ENCODE data around the gene BOLL.
"Not testable (repeated sequence)": the region's sequence is repeated elsewhere in the genome, so short reads cannot be mapped to it uniquely, and the experiment has no call there.

BOLL gene

GRCh38 chr2:197759625-197760292, 25.4 kb downstream of the BOLL start:
- no peak overlapping the region for H3K4me3 ChIP-seq (ENCODE audit: low read length)
- no peak for TF ChIP-seq ZNF274 (IDR thresholded peaks at IDR 0.05; ENCODE audit: low read depth, low read length)

DNA sequence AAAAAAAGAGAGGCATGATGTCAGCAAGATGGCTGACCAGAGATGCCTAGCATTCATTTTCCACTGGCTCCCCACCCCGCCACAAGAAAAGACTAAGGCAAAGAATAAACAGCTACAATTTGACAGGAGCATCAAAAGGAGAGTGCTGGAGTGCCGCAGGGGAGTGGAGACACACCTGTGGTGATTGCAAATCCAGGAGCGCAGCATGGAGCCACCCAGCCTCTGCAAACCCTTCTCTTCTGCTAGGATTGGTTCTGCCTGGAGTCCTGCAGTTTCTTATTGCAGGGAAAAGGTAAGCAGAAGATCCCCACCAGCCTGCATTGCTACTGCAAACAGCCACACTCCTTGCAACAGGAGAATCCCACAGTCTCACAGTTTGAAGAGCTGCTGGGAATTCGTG, 26.1 kb downstream of the BOLL start:
- TF ChIP-seq ZNF274 (IDR thresholded peaks at IDR 0.05; ENCODE audit: low read depth, low read length), result no peak
- H3K4me3 ChIP-seq (ENCODE audit: low read length), result no peak overlapping the region

DNA sequence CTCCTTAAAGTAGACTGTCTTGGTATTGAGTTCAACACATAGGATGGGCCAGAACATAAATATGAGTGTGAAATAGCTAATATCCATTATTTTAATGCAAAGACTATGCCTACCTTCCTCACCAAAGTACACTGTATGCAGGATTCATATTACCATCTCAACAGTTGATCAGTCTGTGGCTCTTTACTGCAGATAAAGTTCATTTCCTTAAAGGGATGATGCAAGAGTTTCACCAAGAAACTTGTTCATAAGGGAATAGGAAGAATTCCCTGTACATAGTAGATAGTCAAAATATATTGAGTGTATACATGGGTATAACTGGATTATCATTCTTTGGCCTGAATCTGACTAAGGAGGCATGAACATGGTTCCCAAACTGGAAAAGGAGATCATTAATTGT, 44.9 kb downstream of the BOLL start:
- no peak overlapping the region for H3K4me3 ChIP-seq (ENCODE audit: low read length)

DNA sequence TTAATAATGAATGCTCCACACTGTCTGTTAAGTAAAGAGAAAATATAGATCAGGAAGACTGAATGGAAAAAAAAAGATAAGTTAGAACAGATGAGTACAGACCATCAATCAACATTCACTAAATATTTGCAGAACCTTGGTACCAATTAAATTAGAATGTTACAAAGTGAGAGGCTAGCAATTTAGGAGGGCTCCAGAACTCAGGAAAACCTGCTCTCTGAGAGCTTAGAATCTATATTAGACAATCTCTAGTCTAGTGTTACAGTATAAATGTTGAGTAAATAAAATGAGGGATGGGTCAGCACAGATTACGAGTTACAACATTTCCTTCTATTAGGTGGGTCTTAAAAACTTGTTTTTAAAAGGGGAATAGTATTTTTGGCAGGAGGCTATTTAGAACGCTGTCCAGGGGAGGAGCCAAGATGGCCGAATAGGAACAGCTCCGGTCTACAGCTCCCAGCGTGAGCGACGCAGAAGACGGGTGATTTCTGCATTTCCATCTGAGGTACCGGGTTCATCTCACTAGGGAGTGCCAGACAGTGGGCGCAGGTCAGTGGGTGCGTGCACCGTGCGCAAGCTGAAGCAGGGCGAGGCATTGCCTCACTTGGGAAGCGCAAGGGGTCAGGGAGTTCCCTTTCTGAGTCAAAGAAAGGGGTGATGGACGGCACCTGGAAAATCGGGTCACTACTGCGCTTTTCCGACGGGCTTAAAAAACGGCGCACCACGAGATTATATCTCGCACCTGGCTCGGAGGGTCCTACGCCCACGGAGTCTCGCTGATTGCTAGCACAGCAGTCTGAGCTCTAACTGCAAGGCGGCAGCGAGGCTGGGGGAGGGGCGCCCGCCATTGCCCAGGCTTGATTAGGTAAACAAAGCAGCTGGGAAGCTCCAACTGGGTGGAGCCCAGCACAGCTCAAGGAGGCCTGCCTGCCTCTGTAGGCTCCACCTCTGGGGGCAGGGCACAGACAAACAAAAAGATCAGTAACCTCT, 56.3 kb downstream of the BOLL start:
- not testable (repeated sequence) for H3K4me3 ChIP-seq (ENCODE audit: low read length)

More for the DNA sequence above, 44.9 kb downstream of the BOLL start:
- TF ChIP-seq ZNF274 (IDR thresholded peaks at IDR 0.05; ENCODE audit: low read depth, low read length), result no peak

- no peak for TF ChIP-seq ZNF274 (IDR thresholded peaks at IDR 0.05; ENCODE audit: low read depth, low read length)
- H3K4me3 ChIP-seq (ENCODE audit: low read length), result no peak overlapping the region
Measured at GRCh38 chr2:197727011-197727410, 58.1 kb downstream of the BOLL start.

DNA sequence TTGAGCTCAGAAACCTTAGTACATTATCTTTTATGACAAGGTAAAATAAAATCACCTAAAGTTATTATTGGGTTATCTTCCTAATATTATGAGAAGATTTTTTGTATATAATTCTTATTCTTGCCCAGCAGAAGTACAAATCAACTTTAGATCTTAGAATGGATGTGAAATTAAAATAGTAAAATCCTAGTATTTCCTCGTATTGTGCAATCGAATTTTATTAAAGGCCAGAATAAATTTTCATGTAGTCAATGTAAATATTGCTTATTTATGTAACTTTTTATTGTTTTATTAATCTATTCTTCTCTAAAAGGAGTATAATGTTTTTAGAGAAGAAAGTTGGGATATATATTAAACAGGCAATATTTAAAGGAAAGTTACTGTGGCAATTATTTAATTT, 67.3 kb downstream of the BOLL start:
- no peak overlapping the region for H3K4me3 ChIP-seq (ENCODE audit: low read length)
- no peak for TF ChIP-seq ZNF274 (IDR thresholded peaks at IDR 0.05; ENCODE audit: low read depth, low read length)

GRCh38 chr2:197713271-197713670, 71.8 kb downstream of the BOLL start:
- H3K4me3 ChIP-seq (ENCODE audit: low read length), result no peak overlapping the region
- TF ChIP-seq ZNF274 (IDR thresholded peaks at IDR 0.05; ENCODE audit: low read depth, low read length), result no peak

GRCh38 chr2:197711578-197711977, 73.5 kb downstream of the BOLL start:
- TF ChIP-seq ZNF274 (IDR thresholded peaks at IDR 0.05; ENCODE audit: low read depth, low read length), result no peak

GRCh38 chr2:197710424-197711042, 74.6 kb downstream of the BOLL start:
- no peak overlapping the region for H3K4me3 ChIP-seq (ENCODE audit: low read length)
- no peak for TF ChIP-seq ZNF274 (IDR thresholded peaks at IDR 0.05; ENCODE audit: low read depth, low read length)

More at GRCh38 chr2:197711578-197711977, 73.5 kb downstream of the BOLL start:
- H3K4me3 ChIP-seq (ENCODE audit: low read length), result no peak overlapping the region

DNA sequence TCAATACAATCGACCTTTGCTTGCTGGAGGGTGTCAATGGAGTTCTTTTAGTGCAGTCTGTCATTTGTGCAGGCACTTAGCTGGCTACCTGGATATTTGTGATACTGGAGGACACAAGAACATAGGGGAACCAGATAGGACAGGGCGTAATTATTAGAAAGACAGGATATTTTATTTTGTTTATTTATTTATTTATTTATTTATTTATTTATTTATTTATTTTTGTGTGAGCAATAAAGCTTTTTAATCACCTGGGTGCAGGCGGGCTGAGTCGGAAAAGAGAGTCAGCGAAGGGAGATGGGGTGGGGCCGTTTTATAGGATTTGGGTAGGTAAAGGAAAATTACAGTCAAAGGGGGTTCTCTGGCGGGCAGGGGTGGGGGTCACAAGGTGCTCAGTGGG, 76.0 kb downstream of the BOLL start:
- peak overlapping the region; percentile 19; the same call in 1 of the 2 replicates for H3K4me3 ChIP-seq (ENCODE audit: low read length)

- no peak for TF ChIP-seq ZNF274 (IDR thresholded peaks at IDR 0.05; ENCODE audit: low read depth, low read length)
- H3K4me3 ChIP-seq (ENCODE audit: low read length), result no peak overlapping the region; the same call in 1 of the 2 replicates
Measured at GRCh38 chr2:197708331-197708730, 76.8 kb downstream of the BOLL start.

- no peak for TF ChIP-seq ZNF274 (IDR thresholded peaks at IDR 0.05; ENCODE audit: low read depth, low read length)
- peak overlapping the region; percentile 92 for H3K4me3 ChIP-seq (ENCODE audit: low read length)
Measured at GRCh38 chr2:197707316-197708213, 77.6 kb downstream of the BOLL start.

- TF ChIP-seq ZNF274 (IDR thresholded peaks at IDR 0.05; ENCODE audit: low read depth, low read length), result no peak
- peak overlapping the region; percentile 92 for H3K4me3 ChIP-seq (ENCODE audit: low read length)
Measured at GRCh38 chr2:197706839-197707207, 78.3 kb downstream of the BOLL start.
